Endothelial cell (in vitro differentiated cells): ENCODE data around the gene CTNNA2. TPM values are rescaled to one million over a fixed set of nuclear protein-coding genes. Genes with fewer than 3 reads are reported as not detected.

Experiments used
- DNase-seq: peaks from one replicate; pipeline ENCODE4 v3.0.0; 2021; ENCODE audit warnings: low spot score
- H3K27ac Mint-ChIP-seq: one replicate; pipeline ENCODE4 v1.8.0; 2021; ENCODE audit warnings: mixed read lengths, inconsistent platforms; ENCODE audit not compliant: unreplicated experiment
- H3K27me3 Mint-ChIP-seq: one replicate; pipeline ENCODE4 v1.8.0; 2021; ENCODE audit warnings: mild to moderate bottlenecking, moderate library complexity, mixed read lengths, inconsistent platforms; ENCODE audit not compliant: unreplicated experiment
- H3K36me3 Mint-ChIP-seq: one replicate; pipeline ENCODE4 v1.8.0; 2021; ENCODE audit warnings: mild to moderate bottlenecking, low read depth, mixed read lengths, inconsistent platforms; ENCODE audit not compliant: unreplicated experiment
- H3K4me1 Mint-ChIP-seq: one replicate; pipeline ENCODE4 v1.8.0; 2021; ENCODE audit warnings: mild to moderate bottlenecking, mixed read lengths, inconsistent platforms; ENCODE audit not compliant: unreplicated experiment
- H3K4me3 Mint-ChIP-seq: one replicate; pipeline ENCODE4 v1.8.0; 2021; ENCODE audit warnings: mild to moderate bottlenecking, mixed read lengths, inconsistent platforms; ENCODE audit not compliant: unreplicated experiment
- H3K9me3 Mint-ChIP-seq: one replicate; pipeline ENCODE4 v1.8.0; 2021; ENCODE audit warnings: mixed read lengths, inconsistent platforms; ENCODE audit not compliant: unreplicated experiment
- CTCF ChIP-seq: fragments of 200-600 bp; sonication (generic); IDR thresholded peaks from one replicate; pipeline ENCODE4 v1.5.0; 2021; ENCODE audit warnings: antibody characterized with exemption; ENCODE audit not compliant: unreplicated experiment
- total RNA-seq: library from RNA; stranded (reverse); fragmentation: NEBNext Ultra II Directional; extraction: Animal tissue kit (Norgen Biotek cat#: 25700); gene quantifications from one replicate; pipeline ENCODE4 v1.2.1, GENCODE V29; 2021; ENCODE audit not compliant: unreplicated experiment

Gene CTNNA2
- total RNA-seq, 1 donor from 2014 or later, result 4.7 TPM

DNA sequence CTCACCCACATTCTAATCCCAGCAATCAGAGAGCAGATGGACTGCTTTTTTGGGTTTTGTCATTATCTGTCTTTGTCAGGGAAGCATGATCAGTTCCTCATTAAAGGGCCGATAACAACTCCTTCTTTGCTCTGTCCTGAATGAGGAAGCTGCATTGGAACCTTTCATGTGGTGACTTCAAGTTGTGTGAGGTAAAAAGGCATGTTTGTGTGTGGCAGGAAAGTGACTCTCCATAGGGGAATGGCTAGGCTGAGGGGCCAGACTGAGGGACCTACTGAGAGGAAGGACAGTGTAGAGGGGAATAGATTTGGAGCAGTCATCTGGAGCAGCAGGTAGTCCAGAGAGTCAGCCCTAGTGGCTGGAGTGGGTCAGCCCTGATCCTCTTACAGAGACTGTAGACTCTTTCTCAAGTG, 815.3 kb downstream of the CTNNA2 start:
- no peaks in the 10 kb centered on the region for H3K9me3 Mint-ChIP-seq
- no peak for DNase-seq
- no peak overlapping the region for H3K4me3 Mint-ChIP-seq
- H3K27me3 Mint-ChIP-seq, result peaks cover 2% of the 10 kb centered on the region
- peaks cover 3% of the 10 kb centered on the region for H3K4me1 Mint-ChIP-seq
- no peak overlapping the region for H3K27ac Mint-ChIP-seq
- no peaks in the 10 kb centered on the region for H3K36me3 Mint-ChIP-seq
- TF ChIP-seq CTCF, result no peak

DNA sequence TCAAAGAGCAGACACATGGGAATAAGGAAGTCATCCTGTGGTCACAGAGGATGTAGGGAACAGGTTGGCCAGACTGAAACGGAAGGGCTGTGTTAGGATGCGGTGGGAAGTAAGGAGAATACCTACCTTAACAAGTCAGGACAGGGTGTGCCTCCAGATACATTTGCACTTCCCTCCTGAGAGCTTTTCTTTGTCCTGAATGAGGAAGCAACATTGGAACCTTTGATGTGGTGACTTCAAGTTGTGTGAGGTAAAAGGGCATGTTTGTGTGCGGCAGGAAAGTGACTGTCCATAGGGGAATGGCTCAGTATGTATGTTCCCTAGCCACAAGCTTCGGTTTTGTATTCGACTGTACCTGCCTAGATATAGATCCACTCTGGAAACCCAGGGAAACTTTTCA, 816.6 kb downstream of the CTNNA2 start:
- Mint-ChIP-seq H3K4me1 (peaks cover 3% of the 10 kb centered on the region), H3K27me3 (peaks cover 2% of the 10 kb centered on the region), H3K27ac (no peak overlapping the region), H3K36me3 (no peaks in the 10 kb centered on the region), H3K9me3 (no peaks in the 10 kb centered on the region), H3K4me3 (no peak overlapping the region)
- no peak for TF ChIP-seq CTCF
- no peak for DNase-seq

GRCh38 chr2:80330527-80331450, 817.9 kb downstream of the CTNNA2 start:
- Mint-ChIP-seq H3K27ac (no peak overlapping the region), H3K9me3 (no peaks in the 10 kb centered on the region), H3K4me3 (no peak overlapping the region), H3K36me3 (no peaks in the 10 kb centered on the region), H3K4me1 (peaks cover 3% of the 10 kb centered on the region), H3K27me3 (peaks cover 2% of the 10 kb centered on the region)
- DNase-seq, result no peak
- no peak for TF ChIP-seq CTCF

DNA sequence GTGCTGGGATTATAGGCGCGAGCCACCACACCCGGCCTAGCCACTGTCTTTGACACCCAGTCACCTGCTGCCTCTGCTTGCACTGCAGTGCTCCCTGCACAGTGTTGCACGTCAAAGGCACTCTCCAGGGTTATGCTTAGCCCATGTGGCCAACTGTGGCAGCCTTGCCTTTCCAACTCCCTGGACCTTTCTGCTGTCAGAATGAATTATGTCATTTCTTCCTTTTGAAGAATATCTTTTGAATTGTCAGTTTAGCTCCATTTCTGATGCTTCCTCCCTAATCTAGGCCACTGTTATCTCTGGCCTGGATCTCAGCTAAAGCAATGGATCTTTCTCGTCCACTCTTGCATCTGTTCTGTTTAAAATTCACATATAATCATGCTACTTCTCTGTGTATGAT, 821.0 kb downstream of the CTNNA2 start:
- Mint-ChIP-seq H3K4me1 (peaks cover 3% of the 10 kb centered on the region), H3K27me3 (no peaks in the 10 kb centered on the region), H3K36me3 (no peaks in the 10 kb centered on the region), H3K9me3 (no peaks in the 10 kb centered on the region), H3K27ac (no peak overlapping the region), H3K4me3 (no peak overlapping the region)
- DNase-seq, result no peak
- no peak for TF ChIP-seq CTCF

DNA sequence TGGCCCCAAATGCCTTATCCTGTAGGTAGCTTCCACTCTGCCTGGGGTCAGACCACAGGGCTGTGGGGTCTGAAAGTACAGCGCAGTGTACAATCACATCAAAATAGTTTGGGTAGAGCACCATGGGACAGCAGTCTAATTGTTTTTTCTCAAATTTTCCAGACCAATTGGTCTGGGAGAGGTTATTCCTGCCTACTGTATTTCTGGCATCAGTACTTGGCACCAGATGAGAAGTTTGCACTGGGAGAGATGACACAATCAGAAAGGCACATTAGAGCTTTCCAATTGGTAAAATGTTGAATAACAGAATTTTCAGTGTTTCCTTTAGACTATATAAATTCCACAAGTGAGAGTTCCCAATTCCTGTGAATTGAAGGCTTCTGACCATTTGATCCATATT, 822.6 kb downstream of the CTNNA2 start:
- no peak for TF ChIP-seq CTCF
- no peak overlapping the region for H3K4me3 Mint-ChIP-seq
- no peaks in the 10 kb centered on the region for H3K4me1 Mint-ChIP-seq
- H3K36me3 Mint-ChIP-seq, result no peaks in the 10 kb centered on the region
- no peak overlapping the region for H3K27ac Mint-ChIP-seq
- no peak for DNase-seq
- no peaks in the 10 kb centered on the region for H3K9me3 Mint-ChIP-seq
- H3K27me3 Mint-ChIP-seq, result no peaks in the 10 kb centered on the region
